ENCODE data around the gene CAPN7.

Gene CAPN7

DNA sequence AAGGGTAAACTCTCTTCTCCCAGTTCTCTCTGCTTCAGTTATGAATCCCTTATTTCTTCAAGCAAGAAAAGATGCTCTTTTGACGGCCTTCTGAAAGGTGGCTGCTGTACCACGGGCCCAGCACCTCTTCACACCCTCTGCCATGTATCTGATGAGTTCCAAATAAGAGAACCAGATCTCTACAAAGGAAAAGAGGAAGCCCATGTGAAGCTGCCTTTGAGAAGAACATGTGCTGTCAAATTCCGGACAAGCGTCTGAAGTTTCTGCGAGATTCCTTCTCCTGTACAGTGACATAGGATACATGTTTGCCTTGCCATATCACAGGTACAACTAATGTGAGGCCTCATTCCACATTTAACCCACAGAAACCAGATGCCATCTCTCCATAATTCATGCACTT, 67.2 kb downstream of the CAPN7 start:
- ChIA-PET POLR2A (no interaction called here), CTCF (interaction anchor here (0.7 to 1.4 kb wide), 4 partner anchors 64 to 132 kb away, joined by 3 to 4 read pairs (median 3); no protein-coding TSS in a partner anchor)
- no peak for TF ChIP-seq CTCF (IDR thresholded peaks at IDR 0.05; ENCODE audit: control extremely low read depth, extremely low read depth, low read depth, missing control alignments)
- DNase-seq (ENCODE audit: extremely low spot score) = no peak

GRCh38 chr3:15276028-15276724, 70.1 kb downstream of the CAPN7 start:
- no peak for TF ChIP-seq CTCF (IDR thresholded peaks at IDR 0.05; ENCODE audit: control extremely low read depth, extremely low read depth, low read depth, missing control alignments)
- CTCF ChIA-PET = interaction anchor here (0.9 to 18.2 kb wide), 10 partner anchors 8 to 168 kb away, joined by 3 to 203 read pairs (median 4); no protein-coding TSS in a partner anchor
- DNase-seq (ENCODE audit: extremely low spot score) = no peak
- POLR2A ChIA-PET = interaction anchor here (0.5 kb wide), 1 partner anchor 80 kb away, joined by 3 read pairs; no protein-coding TSS in a partner anchor

GRCh38 chr3:15277861-15278500, 71.9 kb downstream of the CAPN7 start:
- no peak for TF ChIP-seq CTCF (IDR thresholded peaks at IDR 0.05; ENCODE audit: control extremely low read depth, extremely low read depth, low read depth, missing control alignments)
- CTCF ChIA-PET = interaction anchor here (0.7 to 18.2 kb wide), 6 partner anchors 10 to 127 kb away, joined by 3 to 203 read pairs (median 5); no protein-coding TSS in a partner anchor
- no peak for DNase-seq (ENCODE audit: extremely low spot score)
- POLR2A ChIA-PET = no interaction called here

DNA sequence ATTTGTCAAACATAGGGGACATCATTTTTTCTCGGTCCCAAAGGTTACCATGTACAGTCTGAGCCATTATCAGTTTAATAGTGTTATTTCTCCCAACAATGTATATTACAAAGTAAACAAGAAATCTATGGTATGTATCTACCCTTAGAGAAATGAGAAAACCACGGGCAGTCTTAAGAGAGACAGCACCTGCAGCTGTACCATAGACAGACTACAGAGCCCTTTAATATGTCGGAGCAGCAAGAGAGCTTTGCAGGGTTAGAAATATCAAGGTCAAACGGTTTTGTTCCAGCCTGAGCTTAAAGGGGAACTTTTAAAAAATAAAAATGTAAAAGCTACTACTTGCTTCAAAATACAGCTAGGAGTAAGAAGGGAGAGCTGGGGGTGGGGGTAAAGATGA, 73.2 kb downstream of the CAPN7 start:
- no peak for TF ChIP-seq CTCF (IDR thresholded peaks at IDR 0.05; ENCODE audit: control extremely low read depth, extremely low read depth, low read depth, missing control alignments)
- DNase-seq (ENCODE audit: extremely low spot score) = no peak
- POLR2A ChIA-PET = no interaction called here
- CTCF ChIA-PET = interaction anchor here (0.7 to 18.2 kb wide), 6 partner anchors 9 to 126 kb away, joined by 3 to 203 read pairs (median 6); no protein-coding TSS in a partner anchor

- ChIA-PET CTCF (interaction anchor here (0.7 to 18.2 kb wide), 10 partner anchors 8 to 126 kb away, joined by 3 to 203 read pairs (median 4); no protein-coding TSS in a partner anchor), POLR2A (no interaction called here)
- TF ChIP-seq CTCF (IDR thresholded peaks at IDR 0.05; ENCODE audit: control extremely low read depth, extremely low read depth, low read depth, missing control alignments) = no peak
- no peak for DNase-seq (ENCODE audit: extremely low spot score)
Measured at GRCh38 chr3:15279671-15280402, 73.8 kb downstream of the CAPN7 start.

GRCh38 chr3:15280853-15281532, 74.9 kb downstream of the CAPN7 start:
- DNase-seq (ENCODE audit: extremely low spot score) = no peak
- CTCF ChIA-PET = interaction anchor here (0.8 to 18.2 kb wide), 6 partner anchors 10 to 124 kb away, joined by 3 to 203 read pairs (median 4); no protein-coding TSS in a partner anchor
- TF ChIP-seq CTCF (IDR thresholded peaks at IDR 0.05; ENCODE audit: control extremely low read depth, extremely low read depth, low read depth, missing control alignments) = no peak
- POLR2A ChIA-PET = no interaction called here

Measured in GM10248 (cell line).